ENCODE data around the gene RHCE.
"Not testable (repeated sequence)": the region's sequence is repeated elsewhere in the genome, so short reads cannot be mapped to it uniquely, and the experiment has no call there.

RHCE gene

GRCh38 chr1:25341746-25342145, 78.9 kb downstream of the RHCE start:
- no peak for DNase-seq (ENCODE audit: low spot score)

GRCh38 chr1:25338986-25339385, 81.6 kb downstream of the RHCE start:
- no peak for DNase-seq (ENCODE audit: low spot score)

- peak; percentile 87 for DNase-seq (ENCODE audit: low spot score)
These were observed 82.2 kb downstream of the RHCE start, which contains the start of gene TMEM50A for GRCh38 chr1:25338188-25338981. TMEM50A (plus strand) TSS chr1:25338334; CDS start chr1:25340487, 2,153 bp downstream.

GRCh38 chr1:25337483-25338187, 83.0 kb downstream of the RHCE start:
- not testable (repeated sequence) for DNase-seq (ENCODE audit: low spot score)

GRCh38 chr1:25336922-25337354, 83.7 kb downstream of the RHCE start:
- DNase-seq (ENCODE audit: low spot score), result not testable (repeated sequence)

GRCh38 chr1:25329950-25330349, 90.7 kb downstream of the RHCE start:
- DNase-seq (ENCODE audit: low spot score), result not testable (repeated sequence)

- DNase-seq (ENCODE audit: low spot score), result not testable (repeated sequence)
These were observed 91.3 kb downstream of the RHCE start for GRCh38 chr1:25329336-25329735.

- DNase-seq (ENCODE audit: low spot score), result not testable (repeated sequence)
These were observed 91.8 kb downstream of the RHCE start for GRCh38 chr1:25328791-25329185.

GRCh38 chr1:25327864-25328790, 92.5 kb downstream of the RHCE start:
- not testable (repeated sequence) for DNase-seq (ENCODE audit: low spot score)

GRCh38 chr1:25324407-25324806, 96.2 kb downstream of the RHCE start:
- DNase-seq (ENCODE audit: low spot score), result not testable (repeated sequence)

- not testable (repeated sequence) for DNase-seq (ENCODE audit: low spot score)
These were observed 98.5 kb downstream of the RHCE start for GRCh38 chr1:25322127-25322526.

- DNase-seq (ENCODE audit: low spot score), result peak; percentile 3
These were observed 100.2 kb downstream of the RHCE start for GRCh38 chr1:25320314-25320938.

- not testable (repeated sequence) for DNase-seq (ENCODE audit: low spot score)
These were observed 107.7 kb downstream of the RHCE start for GRCh38 chr1:25312806-25313470.

All from Ammon's horn (tissue), 1 donor.